CD4-positive, alpha-beta T cell treated with Interleukin-6 at 100 ng/mL for 8 hours (primary cell): ENCODE results near the gene ATAD3A.
A peak's percentile ranks its signal among the peaks of the same experiment; 100 is the strongest.
"Not testable (repeated sequence)": the region's sequence is repeated elsewhere in the genome, so short reads cannot be mapped to it uniquely, and the experiment has no call there.

Experiments
- DNase-seq: peaks from one replicate; pipeline ENCODE4 v3.0.0-alpha.2; 2020; ENCODE audit warnings: mixed read lengths, low spot score

Gene ATAD3A

DNA sequence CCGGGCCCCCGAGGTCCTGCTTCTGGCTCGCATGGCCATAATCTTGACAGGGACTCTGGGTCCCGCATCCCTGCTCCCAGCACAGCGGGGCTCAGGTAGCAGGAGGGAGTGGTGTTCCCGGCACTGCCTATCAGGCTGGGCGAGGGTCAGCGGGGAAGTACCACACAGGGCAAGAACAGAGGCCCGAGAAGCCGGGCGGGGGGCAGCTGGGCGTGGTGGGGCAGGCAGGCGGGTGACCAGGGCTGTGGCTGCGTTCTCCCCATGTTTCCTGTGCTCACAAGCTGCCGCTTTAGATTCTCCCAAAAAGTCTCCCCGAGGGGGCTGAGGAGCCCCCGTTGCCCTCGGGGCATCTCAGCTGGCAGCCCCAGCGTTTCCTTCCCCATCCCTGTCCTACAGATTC is 22.1 kb upstream of the ATAD3A start:
- no peak for DNase-seq

DNA sequence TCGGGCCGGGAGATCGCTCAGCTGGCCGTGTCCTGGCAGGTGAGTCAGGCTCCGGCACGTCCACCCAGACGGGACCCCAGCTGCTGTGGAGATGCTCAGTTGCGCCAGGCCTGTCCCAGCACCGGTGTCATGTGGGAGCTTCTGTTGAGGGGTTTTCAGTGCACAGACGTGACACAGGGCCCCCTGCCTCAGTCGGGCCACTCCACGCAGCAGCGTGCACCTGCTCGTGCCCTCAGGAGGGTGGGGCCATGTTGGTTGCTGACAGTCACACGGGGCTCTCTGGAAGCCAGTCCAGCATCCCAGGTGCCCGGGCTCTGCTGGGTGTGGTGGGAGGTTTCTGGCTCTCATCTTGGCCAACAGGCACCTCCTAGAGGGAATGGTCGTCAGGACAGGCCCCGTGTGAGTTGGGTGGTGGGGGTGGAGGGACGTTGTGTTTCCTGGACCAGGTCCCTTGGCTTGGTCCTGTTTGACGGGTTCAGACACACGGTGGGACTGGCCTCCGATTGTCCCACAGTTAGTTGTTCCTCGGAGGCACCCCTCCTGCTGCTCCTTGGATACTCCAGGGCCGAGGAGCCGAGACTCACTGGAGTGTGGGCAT is 21.2 kb upstream of the ATAD3A start:
- DNase-seq = no peak

DNA sequence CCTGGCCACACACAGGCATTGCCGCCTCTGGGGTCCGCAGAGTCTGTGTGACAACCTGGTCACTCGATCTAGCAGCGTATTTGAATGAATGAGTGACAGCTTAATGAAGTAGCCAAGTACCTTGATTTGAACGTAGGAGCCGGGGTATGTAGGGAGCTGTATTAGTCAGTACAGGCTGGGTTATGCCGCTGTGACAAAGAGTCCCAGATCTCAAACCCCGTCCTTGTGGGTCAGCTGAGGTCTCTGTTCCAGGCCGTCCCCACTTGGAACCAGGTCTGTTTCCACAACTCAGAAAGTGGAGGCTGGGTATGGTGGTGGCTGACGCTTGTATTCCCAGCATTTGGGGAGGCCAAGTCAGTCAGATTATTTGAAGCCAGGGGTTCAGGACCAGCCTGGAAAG is 20.4 kb upstream of the ATAD3A start:
- no peak for DNase-seq

DNA sequence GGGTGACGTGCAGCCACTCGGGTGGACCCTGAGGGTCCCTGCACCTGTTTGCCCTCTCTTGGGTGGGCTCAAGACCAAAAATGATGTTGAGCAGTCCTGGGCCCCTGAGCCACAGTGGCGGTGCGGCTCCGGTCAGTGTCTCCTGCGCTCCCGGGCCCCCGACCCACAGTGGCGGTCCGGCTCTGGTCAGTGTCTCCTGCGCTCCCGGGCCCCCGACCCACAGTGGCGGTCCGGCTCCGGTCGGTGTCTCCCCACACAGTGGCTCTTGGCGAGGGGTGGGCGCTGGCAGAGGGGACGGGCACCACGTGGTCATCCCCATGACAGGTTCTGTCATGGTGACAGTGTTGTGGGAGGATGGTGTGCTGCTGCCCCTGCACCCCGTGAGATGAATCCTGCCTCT is 17.7 kb upstream of the ATAD3A start:
- DNase-seq = not testable (repeated sequence)

DNA sequence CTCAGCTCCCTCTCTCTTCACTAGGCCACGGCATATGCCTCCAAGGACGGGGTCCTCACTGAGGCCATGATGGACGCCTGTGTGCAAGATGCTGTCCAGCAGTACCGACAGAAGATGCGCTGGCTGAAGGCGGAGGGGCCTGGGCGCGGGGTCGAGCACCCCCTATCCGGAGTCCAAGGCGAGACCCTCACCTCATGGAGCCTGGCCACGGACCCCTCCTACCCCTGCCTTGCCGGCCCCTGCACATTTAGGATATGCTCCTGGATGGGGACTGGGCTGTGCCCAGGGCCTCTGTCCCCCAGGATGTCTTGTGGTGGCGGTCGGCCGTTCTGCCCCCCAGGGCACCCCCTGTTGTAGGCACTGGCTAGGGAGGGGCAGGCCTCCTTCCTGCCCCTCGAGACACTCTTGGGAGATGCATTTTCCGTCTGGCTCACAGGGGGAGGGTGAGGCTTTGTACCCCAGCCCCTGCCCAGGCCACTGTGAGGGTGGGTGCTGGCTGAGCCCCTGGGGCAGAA is 16.4 kb upstream of the ATAD3A start:
- not testable (repeated sequence) for DNase-seq

DNA sequence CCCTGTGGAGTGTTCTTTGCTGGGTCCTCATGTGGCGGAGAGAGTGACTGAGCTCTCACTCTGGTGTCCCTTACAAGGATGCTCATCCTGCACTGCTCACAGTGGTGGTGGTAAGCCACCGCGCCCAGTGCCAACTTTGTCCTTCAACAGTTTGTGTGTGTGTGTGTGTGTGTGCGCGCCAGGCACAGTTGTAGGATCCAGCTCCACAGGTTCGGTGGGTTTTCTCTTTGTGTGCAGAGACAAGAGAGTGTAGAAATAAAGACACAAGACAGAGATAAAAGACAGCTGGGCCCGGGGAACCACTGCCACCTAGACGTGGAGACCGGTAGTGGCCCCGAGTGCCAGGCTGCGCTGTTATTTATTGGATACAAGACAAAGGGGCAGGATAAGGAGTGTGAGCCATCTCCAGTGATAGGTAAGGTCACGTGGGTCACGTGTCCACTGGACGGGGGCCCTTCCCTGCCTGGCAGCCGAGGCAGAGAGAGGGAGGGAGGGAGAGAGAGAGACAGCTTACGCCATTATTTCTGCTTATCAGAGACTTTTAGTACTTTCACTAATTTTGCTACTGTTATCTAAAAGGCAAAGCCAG is 7.1 kb upstream of the ATAD3A start:
- DNase-seq = peak; percentile 59

DNA sequence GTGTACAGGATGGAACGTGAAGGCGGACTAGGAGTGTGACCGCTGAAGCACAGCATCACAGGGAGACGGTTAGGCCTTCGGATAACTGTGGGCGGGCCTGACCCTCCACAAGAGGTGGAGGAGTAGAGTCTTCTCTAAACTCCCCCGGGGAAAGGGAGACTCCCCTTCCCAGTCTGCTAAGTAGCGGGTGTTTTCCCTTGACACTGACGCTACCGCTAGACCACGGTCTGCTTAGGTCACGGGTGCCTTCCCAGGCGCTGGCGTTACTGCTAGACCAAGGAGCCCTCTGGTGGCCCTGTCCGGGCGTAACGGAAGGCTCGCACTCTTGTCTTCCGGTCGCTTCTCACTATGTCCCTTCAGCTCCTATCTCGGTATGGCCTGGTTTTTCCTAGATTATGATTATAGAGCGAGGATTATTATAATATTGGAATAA is 6.6 kb upstream of the ATAD3A start:
- DNase-seq = not testable (repeated sequence)

DNA sequence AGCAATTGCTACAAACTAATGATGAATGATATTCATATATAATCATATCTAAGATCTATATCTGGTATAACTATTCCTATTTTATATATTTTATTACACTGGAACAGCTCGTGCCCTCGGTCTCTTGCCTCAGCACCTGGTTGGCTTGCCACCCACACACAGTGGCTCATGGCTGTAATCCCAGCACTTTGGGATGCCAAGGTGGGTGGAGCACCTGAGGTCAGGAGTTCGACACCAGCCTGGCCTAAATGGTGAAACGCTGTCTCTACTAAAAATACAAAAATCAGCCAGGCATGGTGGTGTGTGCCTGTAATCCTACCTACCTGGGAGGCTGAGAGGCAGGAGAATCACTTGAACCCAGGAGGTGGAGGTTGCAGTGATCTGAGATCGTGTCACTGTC is 6.2 kb upstream of the ATAD3A start:
- not testable (repeated sequence) for DNase-seq

DNA sequence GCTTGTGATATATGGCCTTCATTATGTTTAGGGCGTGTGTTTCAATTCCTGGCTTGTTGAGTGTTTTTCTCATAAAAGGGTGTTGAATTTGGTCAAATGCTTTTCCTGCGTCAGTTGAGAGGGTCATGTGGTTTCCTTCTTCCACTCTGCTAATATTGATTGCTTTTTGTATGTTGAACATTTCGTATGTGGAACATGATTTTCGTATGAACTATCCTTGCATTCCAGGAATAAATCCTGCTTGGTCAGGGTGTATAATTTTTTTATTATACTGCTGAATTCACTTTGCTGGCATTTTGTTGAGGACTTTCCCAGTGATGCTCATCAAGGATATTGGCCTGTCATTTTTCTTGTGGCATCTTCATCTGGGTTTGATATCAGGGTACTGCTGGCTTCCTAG is 4.7 kb upstream of the ATAD3A start:
- DNase-seq = no peak

DNA sequence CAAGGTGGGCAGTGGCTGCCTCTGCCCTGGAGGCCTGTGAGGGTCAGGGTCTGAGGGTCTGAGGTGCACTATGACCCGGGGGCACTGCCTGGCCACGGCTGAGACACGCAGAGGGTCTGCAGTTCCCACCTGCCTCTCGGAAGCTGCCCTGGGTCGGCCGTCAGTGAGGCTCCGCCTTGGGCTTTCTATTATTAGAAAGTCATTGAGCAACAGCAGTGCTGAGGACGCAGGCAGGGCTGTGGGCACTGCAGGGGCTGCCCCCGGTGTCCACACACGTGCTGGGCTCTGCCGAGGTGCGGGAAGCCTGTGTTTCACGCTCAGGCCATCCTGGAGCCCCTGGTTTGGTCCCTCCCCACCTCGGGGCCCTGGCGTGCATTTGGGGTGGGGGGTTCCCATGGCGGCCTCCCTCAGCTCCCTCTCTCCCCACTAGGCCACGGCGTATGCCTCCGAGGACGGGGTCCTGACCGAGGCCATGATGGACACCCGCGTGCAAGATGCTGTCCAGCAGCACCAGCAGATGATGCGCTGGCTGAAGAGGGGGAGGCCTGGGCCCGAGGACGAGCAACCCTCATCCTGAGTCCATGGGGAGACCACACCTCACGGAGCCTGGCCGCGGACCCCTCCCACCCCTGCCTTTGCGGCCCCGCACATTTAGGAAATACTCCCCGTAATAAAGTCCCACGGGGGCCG is 3.0 kb upstream of the ATAD3A start:
- not testable (repeated sequence) for DNase-seq

DNA sequence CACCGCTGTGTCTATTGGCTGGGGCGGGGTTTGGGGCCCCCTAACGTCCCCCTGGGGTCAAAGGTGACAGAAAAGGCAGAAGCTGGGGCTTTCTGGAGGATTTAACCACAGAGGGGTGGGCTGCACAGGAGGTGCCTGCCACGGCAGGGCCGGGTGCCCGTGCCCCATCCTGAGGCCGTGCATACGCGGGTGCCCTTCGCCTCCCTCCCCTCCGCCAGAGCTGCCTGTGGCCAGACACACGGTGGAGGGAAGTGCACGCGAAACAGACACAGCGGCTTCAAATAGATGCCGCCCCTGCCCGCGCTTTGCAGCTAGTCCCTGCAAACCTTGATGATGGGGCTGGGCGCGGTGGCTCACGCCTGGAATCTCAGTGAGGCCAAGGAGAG is 2.5 kb upstream of the ATAD3A start:
- DNase-seq = not testable (repeated sequence)

DNA sequence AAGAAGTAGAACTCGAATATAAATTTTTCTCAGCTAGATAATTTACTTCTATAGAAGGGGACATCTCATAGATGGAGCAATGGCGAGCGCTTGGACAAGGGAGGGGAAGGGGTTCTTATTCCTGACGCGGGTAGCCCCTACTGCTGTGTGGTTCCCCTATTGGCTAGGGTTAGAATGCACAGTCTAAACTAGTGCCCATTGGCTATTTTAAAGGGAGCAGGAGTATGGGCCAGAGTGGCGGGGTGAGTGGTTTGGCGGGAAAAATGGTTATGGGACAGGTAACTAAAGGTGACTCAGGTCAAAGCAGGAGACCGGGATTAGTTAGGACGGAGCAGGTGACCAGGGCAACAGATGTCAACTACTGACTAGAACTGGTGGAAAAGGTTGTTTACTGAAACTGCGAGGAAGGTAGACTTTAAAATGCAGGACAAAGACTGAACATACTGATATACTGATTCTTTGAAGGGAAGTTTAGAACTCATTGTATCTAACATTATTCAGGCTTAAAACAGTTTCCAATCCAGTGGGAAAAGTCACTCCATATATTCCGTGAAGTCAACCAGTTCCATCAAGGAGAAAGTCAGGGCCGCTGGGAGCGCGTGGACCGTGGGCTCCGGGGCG is 940 bp upstream of the ATAD3A start:
- DNase-seq = no peak

DNA sequence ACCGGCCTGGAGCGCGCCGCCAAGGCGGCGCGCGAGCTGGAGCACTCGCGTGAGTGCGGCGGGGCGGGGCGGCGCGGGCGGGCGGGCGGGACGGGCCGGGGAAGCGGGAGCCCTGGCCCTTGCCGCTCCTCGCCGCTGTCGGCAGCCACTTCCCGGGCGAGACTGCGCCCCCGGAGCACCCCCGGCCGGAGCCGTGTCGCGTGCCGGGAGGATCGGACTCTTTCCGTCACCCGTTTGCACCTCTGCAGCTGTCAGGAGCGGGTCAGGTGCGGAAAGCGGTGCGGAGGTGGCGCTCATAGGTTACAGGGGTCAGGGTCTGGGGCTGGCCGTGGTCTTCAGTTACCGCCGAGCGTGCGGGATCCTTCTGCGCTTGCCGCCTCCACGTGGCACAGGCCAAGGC is 463 bp downstream of the ATAD3A start:
- DNase-seq = not testable (repeated sequence)

DNA sequence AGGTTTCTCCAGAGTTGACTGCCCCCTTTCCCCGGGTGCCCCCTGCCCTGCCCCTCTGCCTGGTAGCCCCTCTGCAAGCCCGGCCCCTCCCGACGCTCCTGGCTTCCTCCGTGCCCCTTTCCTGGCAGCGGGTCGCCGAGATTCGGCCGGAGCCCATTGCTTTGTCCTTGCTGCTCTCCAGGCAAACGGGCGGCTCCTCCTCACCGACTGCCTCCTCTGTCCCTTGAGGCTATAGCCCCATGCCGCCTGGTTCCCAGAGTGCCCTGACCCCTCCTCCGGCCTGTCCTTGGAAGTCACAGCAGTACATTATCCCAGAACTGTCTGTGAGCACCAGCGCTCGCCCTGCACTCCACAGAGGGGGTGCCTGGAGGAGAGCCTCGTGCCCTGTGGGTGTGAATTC is 1.7 kb downstream of the ATAD3A start:
- not testable (repeated sequence) for DNase-seq

DNA sequence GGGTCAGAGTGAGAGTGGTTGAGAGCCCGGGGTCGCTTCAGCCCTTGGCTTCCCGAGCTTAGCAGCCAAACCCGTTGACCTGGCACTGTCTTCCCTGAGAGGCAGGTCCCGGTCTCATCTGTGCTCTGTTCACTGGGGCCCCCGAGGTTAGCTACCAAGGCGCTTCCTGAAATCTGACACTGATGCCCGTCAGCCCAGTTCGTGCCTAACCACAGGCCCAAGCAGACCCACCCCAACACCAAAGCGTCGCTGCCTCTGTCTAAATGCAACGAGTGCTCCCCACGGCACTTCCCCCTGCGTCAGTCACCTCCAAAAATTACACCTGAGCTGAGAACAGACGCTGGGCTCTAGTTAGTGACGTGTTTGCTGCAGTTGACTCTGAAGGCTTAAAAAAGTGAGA is 2.4 kb downstream of the ATAD3A start:
- not testable (repeated sequence) for DNase-seq

DNA sequence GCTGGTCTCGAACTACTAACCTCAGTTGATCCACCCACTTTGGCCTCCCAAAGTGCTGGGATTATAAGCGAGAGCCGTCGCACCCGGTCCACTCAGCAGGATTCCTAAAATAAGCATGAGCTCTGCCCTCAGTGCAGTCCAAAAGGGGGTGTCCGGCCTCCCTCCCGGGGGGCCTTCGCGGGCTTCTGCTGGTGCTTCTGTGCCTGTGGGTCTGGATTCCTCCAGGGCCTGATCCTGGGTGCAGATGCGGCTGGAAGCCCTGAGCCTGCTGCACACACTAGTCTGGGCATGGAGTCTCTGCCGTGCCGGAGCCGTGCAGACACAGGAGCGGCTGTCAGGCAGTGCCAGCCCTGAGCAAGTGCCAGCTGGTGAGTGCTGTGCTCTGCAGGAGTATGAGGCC is 5.0 kb downstream of the ATAD3A start:
- not testable (repeated sequence) for DNase-seq

DNA sequence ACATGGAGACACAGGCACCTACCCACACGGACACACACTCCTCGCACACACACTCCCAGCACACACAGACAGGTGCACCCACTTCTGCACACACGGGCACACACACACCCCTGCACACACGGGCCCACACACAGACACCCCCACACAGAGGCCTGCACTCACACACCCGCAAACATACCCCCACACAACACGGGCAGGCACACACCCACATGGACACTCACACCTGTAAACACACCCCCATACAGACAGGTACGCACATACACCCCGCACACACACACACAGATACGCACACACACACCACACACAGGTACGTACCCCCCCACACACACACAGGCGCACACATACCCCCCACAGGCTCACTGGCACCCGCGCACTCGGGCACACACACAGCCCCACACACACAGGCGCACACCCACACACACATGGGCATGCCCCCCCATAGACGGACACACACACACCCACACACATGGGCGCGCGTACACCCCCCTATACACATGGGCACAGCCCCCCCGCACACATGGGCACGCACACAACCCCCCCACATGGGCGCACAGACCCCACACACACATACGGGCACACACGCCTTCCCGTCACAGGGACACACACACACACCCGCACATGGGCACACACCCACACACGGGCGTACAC is 6.1 kb downstream of the ATAD3A start:
- no peak for DNase-seq

DNA sequence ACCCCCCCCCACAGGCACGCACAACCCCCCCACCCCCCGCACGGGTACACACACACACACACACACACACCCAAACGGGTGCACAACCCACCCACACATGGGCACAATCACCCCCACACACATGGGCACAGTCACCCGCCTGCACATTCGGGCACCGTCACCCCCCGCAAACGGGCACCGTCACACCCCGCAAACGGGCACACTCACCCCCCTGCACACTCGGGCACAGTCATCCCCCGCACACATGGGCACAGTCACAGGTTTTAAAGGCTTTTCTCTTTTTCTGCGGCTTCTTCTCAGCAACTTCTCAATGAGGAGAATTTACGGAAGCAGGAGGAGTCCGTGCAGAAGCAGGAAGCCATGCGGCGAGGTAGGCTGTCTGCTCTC is 6.7 kb downstream of the ATAD3A start:
- not testable (repeated sequence) for DNase-seq

DNA sequence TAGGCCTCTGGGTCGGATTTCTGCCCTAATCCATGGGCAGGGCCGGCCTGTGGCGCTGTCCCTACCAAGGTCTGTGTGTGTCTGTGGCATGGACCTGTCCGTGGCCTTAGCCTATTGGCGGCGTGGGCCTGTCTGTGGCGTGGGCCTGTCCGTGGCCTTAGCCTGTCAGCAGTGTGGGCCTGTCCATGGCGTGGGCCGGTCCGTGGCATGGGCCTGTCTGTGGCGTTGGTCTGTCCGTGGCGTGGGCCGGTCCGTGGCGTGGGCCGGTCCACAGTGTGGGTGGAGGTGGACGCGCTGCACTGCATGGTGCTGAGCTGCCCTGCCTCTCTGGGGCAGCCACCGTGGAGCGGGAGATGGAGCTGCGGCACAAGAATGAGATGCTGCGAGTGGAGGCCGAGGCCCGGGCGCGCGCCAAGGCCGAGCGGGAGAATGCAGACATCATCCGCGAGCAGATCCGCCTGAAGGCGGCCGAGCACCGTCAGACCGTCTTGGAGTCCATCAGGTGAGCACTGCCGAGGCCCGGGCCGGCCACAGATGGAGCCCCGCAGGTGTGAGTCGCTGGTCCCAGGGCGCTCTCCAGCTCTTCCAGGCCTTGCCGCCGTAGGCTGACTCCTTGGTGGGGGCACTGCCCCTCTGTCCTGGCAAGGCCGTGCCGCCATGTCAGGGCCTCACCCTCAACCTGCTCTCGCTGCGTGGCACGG is 8.0 kb downstream of the ATAD3A start:
- DNase-seq = not testable (repeated sequence)

DNA sequence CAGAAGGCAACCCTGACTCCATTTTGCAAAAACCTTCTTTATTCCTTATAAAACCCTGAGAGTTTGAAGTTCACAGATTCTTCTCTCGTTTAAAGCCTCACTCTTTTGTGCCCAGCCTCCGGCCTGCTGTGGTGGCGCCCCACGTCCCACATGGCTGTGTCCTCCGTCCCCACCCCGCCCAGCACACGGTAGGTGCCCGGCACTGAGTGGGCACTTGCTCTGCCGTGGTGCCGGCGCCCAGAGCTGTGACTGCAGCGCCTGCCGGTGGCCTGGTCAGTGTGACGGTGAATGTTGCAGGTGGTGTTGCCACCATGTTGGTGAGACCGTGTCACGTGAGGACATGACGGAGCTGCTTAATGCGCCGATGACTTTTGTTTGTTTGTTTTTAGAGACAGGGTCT is 9.4 kb downstream of the ATAD3A start:
- no peak for DNase-seq

DNA sequence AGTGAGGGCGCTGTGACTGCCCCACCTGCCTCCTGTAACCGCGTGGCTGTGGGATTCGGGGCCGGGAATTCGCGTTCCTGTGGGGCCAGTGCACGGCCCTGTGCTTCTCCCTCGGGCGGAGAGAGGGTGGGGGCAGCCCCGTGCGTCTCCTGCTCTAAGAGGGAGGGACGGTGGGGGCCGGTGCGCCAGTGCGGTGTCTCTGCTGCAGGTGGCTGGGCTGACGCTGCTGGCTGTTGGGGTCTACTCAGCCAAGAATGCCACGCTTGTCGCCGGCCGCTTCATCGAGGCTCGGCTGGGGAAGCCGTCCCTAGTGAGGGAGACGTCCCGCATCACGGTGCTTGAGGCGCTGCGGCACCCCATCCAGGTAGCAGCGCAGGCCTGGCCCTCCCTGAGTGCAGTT is 10.6 kb downstream of the ATAD3A start:
- DNase-seq = not testable (repeated sequence)

DNA sequence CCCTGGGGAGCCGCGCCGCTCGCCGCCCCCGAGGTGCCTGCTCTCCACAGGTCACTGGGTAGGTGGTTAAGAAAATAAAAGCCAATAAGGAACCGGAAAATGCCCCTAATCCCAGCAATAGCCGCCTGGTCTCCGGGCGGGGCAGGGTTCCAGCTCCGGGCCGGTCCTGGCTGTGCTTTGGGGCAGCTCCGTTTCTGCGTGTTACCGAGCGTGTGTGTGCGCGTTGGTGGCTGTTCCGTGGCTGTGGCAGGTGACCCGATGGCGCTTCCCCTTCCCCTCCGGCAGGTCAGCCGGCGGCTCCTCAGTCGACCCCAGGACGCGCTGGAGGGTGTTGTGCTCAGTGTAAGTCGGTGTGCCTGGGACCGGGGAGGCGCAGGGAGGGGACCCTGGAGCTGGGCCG is 11.3 kb downstream of the ATAD3A start:
- DNase-seq = not testable (repeated sequence)
